Measurements from ENCODE around the gene TMEM221. TPM values are rescaled to one million over a fixed set of nuclear protein-coding genes. Genes with fewer than 3 reads are reported as not detected.

TMEM221 gene
- total and polyA plus RNA-seq, 9 of the 15 experiments (the other 6 are each of a cell fraction or from before 2014, with no cell fraction given) = 0.06 to 0.35 TPM; not detected in 7

- peak; percentile 54 for TF ChIP-seq MGA (IDR thresholded peaks at IDR 0.05)
- peak; percentile 38 to 59 for TF ChIP-seq E2F6 (IDR thresholded peaks at IDR 0.05; ENCODE audit: borderline replicate concordance in 1 of 2, extremely low read depth in 1 of 2, insufficient read depth in 1 of 2, insufficient read length in 1 of 2, low read depth in 1 of 2, low read length in 1 of 2, poor library complexity in 1 of 2, severe bottlenecking in 1 of 2)
- no peak for TF ChIP-seq ZNF644 (tag; IDR thresholded peaks at IDR 0.05; ENCODE audit: low read depth)
- no peak for TF ChIP-seq MLLT1 (IDR thresholded peaks at IDR 0.05)
- TF ChIP-seq ZBTB2 (IDR thresholded peaks at IDR 0.05) = 0 out of 2 replicates have a peak, but pooled peaks have one; percentile 41
- no peak for TF ChIP-seq IFI16 (CRISPR knock-in tag; IDR thresholded peaks at IDR 0.05)
- TF ChIP-seq CTCFL (IDR thresholded peaks at IDR 0.05; ENCODE audit: borderline replicate concordance, insufficient read depth, low read depth, low read length, poor library complexity, severe bottlenecking) = no peak
These were observed 28.0 kb downstream of the TMEM221 start (continued) for GRCh38 chr19:17420475-17420924.

Measured in K562 (cell line).